ENCODE data around the gene ZCCHC17.

ZCCHC17 gene

GRCh38 chr1:31308036-31308435 is 11.2 kb downstream of the ZCCHC17 start:
- no peak for DNase-seq

GRCh38 chr1:31310198-31310597 is 13.4 kb downstream of the ZCCHC17 start:
- no peak for DNase-seq

GRCh38 chr1:31315902-31316301 is 19.1 kb downstream of the ZCCHC17 start:
- DNase-seq: no peak

- no peak for DNase-seq
These were observed 21.3 kb downstream of the ZCCHC17 start for GRCh38 chr1:31318146-31318545.

- no peak for DNase-seq
These were observed 27.3 kb downstream of the ZCCHC17 start for GRCh38 chr1:31324093-31324492.

- no peak for DNase-seq
These were observed 28.2 kb downstream of the ZCCHC17 start for GRCh38 chr1:31324992-31325391.

- no peak for DNase-seq
These were observed 29.6 kb downstream of the ZCCHC17 start for GRCh38 chr1:31326461-31326860.

- DNase-seq: no peak
These were observed 30.5 kb downstream of the ZCCHC17 start for GRCh38 chr1:31327381-31327780.

- DNase-seq: no peak
These were observed 38.2 kb downstream of the ZCCHC17 start for GRCh38 chr1:31335007-31335406.

GRCh38 chr1:31336687-31337467 is 40.0 kb downstream of the ZCCHC17 start:
- no peak for DNase-seq

- DNase-seq: no peak
These were observed 47.7 kb downstream of the ZCCHC17 start for GRCh38 chr1:31344503-31344902.

- no peak for DNase-seq
These were observed 48.8 kb downstream of the ZCCHC17 start for GRCh38 chr1:31345635-31346034.

GRCh38 chr1:31346785-31347184 is 50.0 kb downstream of the ZCCHC17 start:
- DNase-seq: no peak

GRCh38 chr1:31348449-31348848 is 51.6 kb downstream of the ZCCHC17 start:
- no peak for DNase-seq

- no peak for DNase-seq
These were observed 57.5 kb downstream of the ZCCHC17 start for GRCh38 chr1:31354283-31354682.

- no peak for DNase-seq
These were observed 59.6 kb downstream of the ZCCHC17 start for GRCh38 chr1:31356427-31356826.

GRCh38 chr1:31361607-31362006 is 64.8 kb downstream of the ZCCHC17 start:
- DNase-seq: no peak

- DNase-seq: no peak
These were observed 65.2 kb downstream of the ZCCHC17 start for GRCh38 chr1:31362032-31362431.

- no peak for DNase-seq
These were observed 67.9 kb downstream of the ZCCHC17 start for GRCh38 chr1:31364561-31365250.

- no peak for DNase-seq
These were observed 70.0 kb downstream of the ZCCHC17 start for GRCh38 chr1:31366796-31367195.

GRCh38 chr1:31368611-31369107 is 71.8 kb downstream of the ZCCHC17 start:
- no peak for DNase-seq

GRCh38 chr1:31370021-31370420 is 73.2 kb downstream of the ZCCHC17 start:
- DNase-seq: no peak

GRCh38 chr1:31370565-31370964 is 73.7 kb downstream of the ZCCHC17 start:
- DNase-seq: no peak

Measured in amniotic stem cell (primary cell).